ENCODE data around the gene LCNL1. TPM values are rescaled to one million over a fixed set of nuclear protein-coding genes. Genes with fewer than 3 reads are reported as not detected.
A peak's percentile ranks its signal among the peaks of the same experiment; 100 is the strongest.

Gene LCNL1
- total and polyA plus RNA-seq, 10 of the 15 experiments (the other 5 are each of a cell fraction or from before 2014, with no cell fraction given): not detected

- H3K27me3 ChIP-seq (replicated peaks in 1 of 2; ENCODE audit: control insufficient read depth in 2 of 2, insufficient read depth in 2 of 2, low read length in 1 of 2): no peaks in the 10 kb centered on the region; a peak in 2 of 4 replicates
- 5% methylated on average over 14 of the region's 14 CpGs for WGBS (ENCODE audit: insufficient coverage, insufficient replicate concordance, low lambda C conversion rate, missing lambda C conversion rate)
- ChIA-PET RAD21 (ENCODE audit: unreplicated experiment) (interaction anchor here (1.3 kb wide), 1 partner anchor 59 kb away, joined by 7 read pairs; no protein-coding TSS in a partner anchor), POLR2A (interaction anchor here (0.6 kb wide), 1 partner anchor 225 kb away, joined by 3 read pairs; no protein-coding TSS in a partner anchor), SMC1A (ENCODE audit: uncharacterized antibody, unreplicated experiment) (interaction anchor here (1.3 kb wide), 1 partner anchor 27 kb away, joined by 3 read pairs; no protein-coding TSS in a partner anchor), CTCF (interaction anchor here (1.5 to 2.9 kb wide), 2 partner anchors 54 to 60 kb away, joined by 6 to 11 read pairs; no protein-coding TSS in a partner anchor)
- no peak overlapping the region for H3K4me3 ChIP-seq
- DNase-seq (ENCODE audit: low read depth, low spot score) (no peak), FAIRE-seq (no peak), ATAC-seq (peak; percentile 25)
- intact Hi-C loops (cut with micrococcal nuclease; ENCODE audit: unreplicated experiment): no loop called here
- H3K4me2 ChIP-seq (ENCODE audit: control insufficient read depth, insufficient read depth): no peak overlapping the region
- no peaks in the 10 kb centered on the region for H3K9me3 ChIP-seq (replicated peaks; ENCODE audit: control insufficient read depth, insufficient read depth, low read length)
- no peak overlapping the region for H2AFZ ChIP-seq (ENCODE audit: control insufficient read depth, low read depth, low read length)
- in situ Hi-C loops (cut with MboI): no loop called here
- TF ChIP-seq CTCF (IDR thresholded peaks at IDR 0.05 in 2 of 3, conservative IDR thresholded peaks at IDR 0.05 in 1 of 3; ENCODE audit: control insufficient read depth in 2 of 3, extremely low read depth in 1 of 3, insufficient read depth in 1 of 3, low read depth in 3 of 3, low read length in 3 of 3) (peak in 2 of 3 experiments; percentile 7 to 17; a peak in 1 of 6 replicates), FOS (IDR thresholded peaks at IDR 0.05; ENCODE audit: borderline replicate concordance, extremely low read depth, insufficient read length) (no peak), RAD21 (IDR thresholded peaks at IDR 0.05; ENCODE audit: insufficient read depth, low read depth, low read length) (0 out of 2 replicates have a peak, but pooled peaks have one; percentile 26), USF1 (IDR thresholded peaks at IDR 0.05; ENCODE audit: borderline replicate concordance, extremely low read length, insufficient read depth, low read depth, low read length) (no peak), SPI1 (IDR thresholded peaks at IDR 0.05; ENCODE audit: borderline replicate concordance, insufficient read depth, low read depth, low read length) (no peak)
- no TSS peak for BruUV-seq (replicated peaks)
- no peaks in the 10 kb centered on the region for H3K79me2 ChIP-seq (ENCODE audit: control insufficient read depth, insufficient read depth, low read length)
- no peaks in the 10 kb centered on the region for H3K36me3 ChIP-seq (ENCODE audit: control insufficient read depth in 2 of 2, insufficient read depth in 2 of 2, low read length in 1 of 2)
- H3K27ac ChIP-seq (ENCODE audit: control insufficient read depth, insufficient read depth): no peak overlapping the region
- no peak overlapping the region for H3K9ac ChIP-seq (ENCODE audit: control insufficient read depth, insufficient read depth, low read length)
- no peaks in the 10 kb centered on the region for H3K4me1 ChIP-seq (ENCODE audit: control insufficient read depth, insufficient read depth, low read length)
- no peaks in the 10 kb centered on the region for H4K20me1 ChIP-seq (ENCODE audit: control insufficient read depth, insufficient read depth)
Measured at GRCh38 chr9:136975644-136976043, 7.1 kb upstream of the LCNL1 start.
